Measurements from ENCODE around the gene GAGE2A.
"Not testable (repeated sequence)": the region's sequence is repeated elsewhere in the genome, so short reads cannot be mapped to it uniquely, and the experiment has no call there.

GAGE2A gene, protein sequence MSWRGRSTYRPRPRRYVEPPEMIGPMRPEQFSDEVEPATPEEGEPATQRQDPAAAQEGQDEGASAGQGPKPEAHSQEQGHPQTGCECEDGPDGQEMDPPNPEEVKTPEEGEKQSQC

DNA sequence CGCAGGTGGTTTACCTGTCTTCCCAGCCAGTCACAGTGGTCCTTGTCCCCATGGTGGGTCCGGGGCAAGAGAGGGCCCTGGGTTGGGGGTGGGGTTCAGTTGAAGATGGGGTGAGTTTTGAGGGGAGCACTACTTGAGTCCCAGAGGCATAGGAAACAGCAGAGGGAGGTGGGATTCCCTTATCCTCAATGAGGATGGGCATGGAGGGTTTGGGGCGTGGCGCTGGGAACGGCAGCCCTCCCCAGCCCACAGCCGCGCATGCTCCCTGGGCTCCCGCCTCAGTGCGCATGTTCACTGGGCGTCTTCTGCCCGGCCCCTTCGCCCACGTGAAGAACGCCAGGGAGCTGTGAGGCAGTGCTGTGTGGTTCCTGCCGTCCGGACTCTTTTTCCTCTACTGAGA lies at the start of gene GAGE2A:
Gene GAGE2A (plus strand): TSS at position 301 of the 400 bp plus-strand sequence. CDS start 1,155 bp downstream, outside the sequence.
- DNase-seq (ENCODE audit: extremely low read depth in 1 of 2, low read depth in 1 of 2), result not testable (repeated sequence)

DNA sequence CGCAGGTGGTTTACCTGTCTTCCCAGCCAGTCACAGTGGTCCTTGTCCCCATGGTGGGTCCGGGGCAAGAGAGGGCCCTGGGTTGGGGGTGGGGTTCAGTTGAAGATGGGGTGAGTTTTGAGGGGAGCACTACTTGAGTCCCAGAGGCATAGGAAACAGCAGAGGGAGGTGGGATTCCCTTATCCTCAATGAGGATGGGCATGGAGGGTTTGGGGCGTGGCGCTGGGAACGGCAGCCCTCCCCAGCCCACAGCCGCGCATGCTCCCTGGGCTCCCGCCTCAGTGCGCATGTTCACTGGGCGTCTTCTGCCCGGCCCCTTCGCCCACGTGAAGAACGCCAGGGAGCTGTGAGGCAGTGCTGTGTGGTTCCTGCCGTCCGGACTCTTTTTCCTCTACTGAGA lies 47.9 kb upstream of the GAGE2A start, which contains the start of gene GAGE12D:
Gene GAGE12D (plus strand): TSS at position 301 of the 400 bp plus-strand sequence. CDS start 1,155 bp downstream, outside the sequence.
- DNase-seq (ENCODE audit: extremely low read depth in 1 of 2, low read depth in 1 of 2), result not testable (repeated sequence)

DNA sequence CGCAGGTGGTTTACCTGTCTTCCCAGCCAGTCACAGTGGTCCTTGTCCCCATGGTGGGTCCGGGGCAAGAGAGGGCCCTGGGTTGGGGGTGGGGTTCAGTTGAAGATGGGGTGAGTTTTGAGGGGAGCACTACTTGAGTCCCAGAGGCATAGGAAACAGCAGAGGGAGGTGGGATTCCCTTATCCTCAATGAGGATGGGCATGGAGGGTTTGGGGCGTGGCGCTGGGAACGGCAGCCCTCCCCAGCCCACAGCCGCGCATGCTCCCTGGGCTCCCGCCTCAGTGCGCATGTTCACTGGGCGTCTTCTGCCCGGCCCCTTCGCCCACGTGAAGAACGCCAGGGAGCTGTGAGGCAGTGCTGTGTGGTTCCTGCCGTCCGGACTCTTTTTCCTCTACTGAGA lies 38.3 kb upstream of the GAGE2A start, which contains the start of gene GAGE12E:
Gene GAGE12E (plus strand): TSS at position 301 of the 400 bp plus-strand sequence. CDS start 1,155 bp downstream, outside the sequence.
- not testable (repeated sequence) for DNase-seq (ENCODE audit: extremely low read depth in 1 of 2, low read depth in 1 of 2)

DNA sequence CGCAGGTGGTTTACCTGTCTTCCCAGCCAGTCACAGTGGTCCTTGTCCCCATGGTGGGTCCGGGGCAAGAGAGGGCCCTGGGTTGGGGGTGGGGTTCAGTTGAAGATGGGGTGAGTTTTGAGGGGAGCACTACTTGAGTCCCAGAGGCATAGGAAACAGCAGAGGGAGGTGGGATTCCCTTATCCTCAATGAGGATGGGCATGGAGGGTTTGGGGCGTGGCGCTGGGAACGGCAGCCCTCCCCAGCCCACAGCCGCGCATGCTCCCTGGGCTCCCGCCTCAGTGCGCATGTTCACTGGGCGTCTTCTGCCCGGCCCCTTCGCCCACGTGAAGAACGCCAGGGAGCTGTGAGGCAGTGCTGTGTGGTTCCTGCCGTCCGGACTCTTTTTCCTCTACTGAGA lies 28.8 kb upstream of the GAGE2A start, which contains the start of gene GAGE12F:
Gene GAGE12F (plus strand): TSS at position 301 of the 400 bp plus-strand sequence. CDS start 1,155 bp downstream, outside the sequence.
- not testable (repeated sequence) for DNase-seq (ENCODE audit: extremely low read depth in 1 of 2, low read depth in 1 of 2)

DNA sequence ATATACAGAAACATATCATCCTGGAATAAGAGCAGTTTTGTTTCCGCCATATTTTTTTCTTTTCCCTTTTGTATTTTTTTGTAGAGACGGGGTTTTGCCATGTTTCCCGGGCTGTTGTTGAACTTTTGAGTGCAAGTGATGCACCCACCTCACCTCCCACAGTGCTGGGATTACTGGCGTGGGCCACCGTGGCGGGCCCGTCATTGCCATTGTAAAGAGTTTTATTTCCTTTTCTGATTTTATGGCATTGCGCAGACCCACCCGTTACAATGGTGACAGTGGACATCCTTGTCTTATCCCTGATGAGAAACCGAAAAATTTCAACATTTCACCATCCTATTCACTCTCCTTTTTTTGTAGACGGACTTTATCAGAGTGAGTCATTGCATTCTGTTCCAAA lies 20.6 kb upstream of the GAGE2A start:
- not testable (repeated sequence) for DNase-seq (ENCODE audit: extremely low read depth in 1 of 2, low read depth in 1 of 2)

DNA sequence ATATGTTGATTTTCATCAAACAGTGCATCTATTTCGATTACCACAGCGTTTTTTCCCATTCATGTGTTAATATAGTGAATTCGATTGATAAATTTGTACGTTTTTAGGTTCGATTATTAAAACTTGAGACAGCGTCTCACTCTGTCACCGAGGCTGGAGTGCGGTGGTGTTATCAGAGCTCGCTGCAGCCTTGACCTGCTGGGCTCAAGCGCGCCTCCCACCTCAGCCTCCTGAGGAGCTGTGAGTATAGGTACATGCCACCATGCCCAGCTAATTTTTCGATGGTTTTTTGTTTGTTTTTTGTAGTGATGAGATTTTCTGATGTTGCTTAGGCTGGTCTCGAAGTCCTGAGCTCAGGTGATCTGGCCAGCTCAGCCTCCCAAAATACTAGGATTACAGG lies 20.1 kb upstream of the GAGE2A start:
- DNase-seq (ENCODE audit: extremely low read depth in 1 of 2, low read depth in 1 of 2), result not testable (repeated sequence)

DNA sequence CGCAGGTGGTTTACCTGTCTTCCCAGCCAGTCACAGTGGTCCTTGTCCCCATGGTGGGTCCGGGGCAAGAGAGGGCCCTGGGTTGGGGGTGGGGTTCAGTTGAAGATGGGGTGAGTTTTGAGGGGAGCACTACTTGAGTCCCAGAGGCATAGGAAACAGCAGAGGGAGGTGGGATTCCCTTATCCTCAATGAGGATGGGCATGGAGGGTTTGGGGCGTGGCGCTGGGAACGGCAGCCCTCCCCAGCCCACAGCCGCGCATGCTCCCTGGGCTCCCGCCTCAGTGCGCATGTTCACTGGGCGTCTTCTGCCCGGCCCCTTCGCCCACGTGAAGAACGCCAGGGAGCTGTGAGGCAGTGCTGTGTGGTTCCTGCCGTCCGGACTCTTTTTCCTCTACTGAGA lies 19.2 kb upstream of the GAGE2A start, which contains the start of gene GAGE12G:
Gene GAGE12G (plus strand): TSS at position 301 of the 400 bp plus-strand sequence. CDS start 1,155 bp downstream, outside the sequence.
- not testable (repeated sequence) for DNase-seq (ENCODE audit: extremely low read depth in 1 of 2, low read depth in 1 of 2)

DNA sequence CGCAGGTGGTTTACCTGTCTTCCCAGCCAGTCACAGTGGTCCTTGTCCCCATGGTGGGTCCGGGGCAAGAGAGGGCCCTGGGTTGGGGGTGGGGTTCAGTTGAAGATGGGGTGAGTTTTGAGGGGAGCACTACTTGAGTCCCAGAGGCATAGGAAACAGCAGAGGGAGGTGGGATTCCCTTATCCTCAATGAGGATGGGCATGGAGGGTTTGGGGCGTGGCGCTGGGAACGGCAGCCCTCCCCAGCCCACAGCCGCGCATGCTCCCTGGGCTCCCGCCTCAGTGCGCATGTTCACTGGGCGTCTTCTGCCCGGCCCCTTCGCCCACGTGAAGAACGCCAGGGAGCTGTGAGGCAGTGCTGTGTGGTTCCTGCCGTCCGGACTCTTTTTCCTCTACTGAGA lies 9.6 kb upstream of the GAGE2A start, which contains the start of gene GAGE12H:
Gene GAGE12H (plus strand): TSS at position 301 of the 400 bp plus-strand sequence. CDS start 1,155 bp downstream, outside the sequence.
- not testable (repeated sequence) for DNase-seq (ENCODE audit: extremely low read depth in 1 of 2, low read depth in 1 of 2)

DNA sequence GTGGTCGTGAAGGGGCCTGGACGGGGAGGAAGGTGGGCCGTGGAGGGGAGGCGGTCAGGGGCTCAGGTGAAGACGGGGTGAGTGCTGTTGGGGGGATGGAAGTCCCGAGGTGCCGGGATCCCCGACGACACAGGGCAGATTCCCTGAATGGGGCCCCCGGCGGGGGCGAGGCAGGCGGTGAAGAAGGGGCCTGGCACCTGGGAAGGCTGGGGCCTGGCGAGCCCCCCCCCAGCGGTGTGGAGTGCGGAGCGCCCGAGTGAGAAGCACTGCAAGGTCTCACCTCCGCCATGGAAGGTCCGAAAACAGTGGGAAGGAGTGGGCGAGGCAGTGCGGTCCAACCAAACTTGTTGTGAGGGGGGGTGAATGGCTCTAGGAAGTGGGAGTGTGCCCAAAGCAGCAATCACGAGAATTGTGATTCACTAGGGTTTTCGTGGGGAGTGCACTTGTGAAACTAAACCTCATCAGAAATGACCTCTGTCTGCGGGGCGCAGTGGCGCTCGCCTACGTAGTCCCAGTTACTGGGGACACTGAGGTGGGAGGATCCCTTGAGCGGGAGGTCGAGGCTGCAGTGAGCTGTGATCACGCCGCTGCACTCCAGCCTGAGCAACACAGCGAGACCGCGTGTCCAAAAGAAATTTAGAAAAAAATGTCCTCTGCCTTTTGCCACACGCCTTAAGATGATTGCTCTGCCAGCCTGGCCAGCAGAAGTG lies 628 bp downstream of the GAGE2A start:
- not testable (repeated sequence) for DNase-seq (ENCODE audit: extremely low read depth in 1 of 2, low read depth in 1 of 2)

DNA sequence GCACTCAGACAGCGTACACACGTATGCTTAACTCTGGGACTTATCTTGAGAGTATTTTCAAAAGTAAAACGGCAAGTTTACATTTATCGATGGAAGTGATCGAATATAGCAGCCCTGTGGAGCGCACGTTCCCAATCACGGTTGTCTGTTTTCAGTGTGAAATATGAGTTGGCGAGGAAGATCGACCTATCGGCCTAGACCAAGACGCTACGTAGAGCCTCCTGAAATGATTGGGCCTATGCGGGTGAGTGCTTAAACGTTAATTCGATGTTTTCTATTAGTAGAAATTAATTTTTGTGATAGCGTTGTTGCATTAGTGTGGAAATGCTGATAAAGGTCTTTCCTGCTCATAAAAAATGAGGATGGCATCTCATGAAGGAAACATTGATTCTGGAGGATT lies 1.2 kb downstream of the GAGE2A start:
- DNase-seq (ENCODE audit: extremely low read depth in 1 of 2, low read depth in 1 of 2), result not testable (repeated sequence)

DNA sequence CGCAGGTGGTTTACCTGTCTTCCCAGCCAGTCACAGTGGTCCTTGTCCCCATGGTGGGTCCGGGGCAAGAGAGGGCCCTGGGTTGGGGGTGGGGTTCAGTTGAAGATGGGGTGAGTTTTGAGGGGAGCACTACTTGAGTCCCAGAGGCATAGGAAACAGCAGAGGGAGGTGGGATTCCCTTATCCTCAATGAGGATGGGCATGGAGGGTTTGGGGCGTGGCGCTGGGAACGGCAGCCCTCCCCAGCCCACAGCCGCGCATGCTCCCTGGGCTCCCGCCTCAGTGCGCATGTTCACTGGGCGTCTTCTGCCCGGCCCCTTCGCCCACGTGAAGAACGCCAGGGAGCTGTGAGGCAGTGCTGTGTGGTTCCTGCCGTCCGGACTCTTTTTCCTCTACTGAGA lies 9.4 kb downstream of the GAGE2A start, which contains the start of gene GAGE1:
Gene GAGE1 (plus strand): TSS at position 301 of the 400 bp plus-strand sequence. CDS start 1,155 bp downstream, outside the sequence.
- DNase-seq (ENCODE audit: extremely low read depth in 1 of 2, low read depth in 1 of 2), result not testable (repeated sequence)

DNA sequence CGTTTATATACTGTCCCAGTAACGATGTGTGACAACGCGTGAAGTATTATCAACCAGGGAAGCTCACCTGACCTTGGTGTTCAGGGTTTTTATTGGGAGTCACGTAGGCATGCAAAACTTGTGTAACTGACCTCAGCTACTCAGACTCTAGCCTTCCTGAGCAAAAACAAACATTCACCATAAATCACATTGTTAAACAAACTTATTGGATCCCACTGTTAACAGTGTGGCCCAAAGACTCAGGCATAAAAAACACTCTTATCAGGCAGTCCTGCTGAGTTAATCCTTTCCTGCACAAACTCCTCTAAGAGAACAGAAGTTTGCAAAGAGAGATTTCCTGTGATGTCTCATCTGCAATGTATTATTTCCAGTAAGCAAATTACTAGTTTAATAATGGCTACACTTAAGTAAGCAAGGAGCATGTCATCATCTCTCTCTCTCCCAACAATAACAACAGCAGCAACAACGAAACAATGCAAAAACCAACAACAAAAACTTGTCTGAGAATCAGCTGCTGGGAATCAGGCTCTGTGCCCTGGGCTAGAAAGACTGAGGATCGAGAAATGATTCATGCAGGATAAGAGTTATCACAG lies 21.5 kb downstream of the GAGE2A start:
- DNase-seq (ENCODE audit: extremely low read depth in 1 of 2, low read depth in 1 of 2), result no peak

DNA sequence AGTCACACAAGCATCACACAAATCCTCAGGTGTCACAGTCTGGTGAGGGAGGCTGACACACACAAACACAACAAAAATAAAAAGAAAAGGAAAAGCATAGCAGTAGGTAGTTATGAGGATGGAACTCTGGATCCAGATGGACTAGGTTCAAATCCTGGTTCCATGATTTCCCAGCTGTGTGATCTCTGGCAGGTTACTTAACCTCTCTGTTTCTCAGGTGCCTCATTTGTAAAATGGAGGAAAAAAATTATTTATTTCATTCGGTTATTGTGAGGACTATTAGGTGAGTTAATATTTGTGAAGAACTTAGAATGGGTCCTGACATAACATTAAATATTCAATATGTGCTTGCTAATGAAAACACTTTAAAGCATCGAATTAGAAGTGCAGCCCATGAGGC lies 29.3 kb downstream of the GAGE2A start:
- DNase-seq (ENCODE audit: extremely low read depth in 1 of 2, low read depth in 1 of 2), result no peak

DNA sequence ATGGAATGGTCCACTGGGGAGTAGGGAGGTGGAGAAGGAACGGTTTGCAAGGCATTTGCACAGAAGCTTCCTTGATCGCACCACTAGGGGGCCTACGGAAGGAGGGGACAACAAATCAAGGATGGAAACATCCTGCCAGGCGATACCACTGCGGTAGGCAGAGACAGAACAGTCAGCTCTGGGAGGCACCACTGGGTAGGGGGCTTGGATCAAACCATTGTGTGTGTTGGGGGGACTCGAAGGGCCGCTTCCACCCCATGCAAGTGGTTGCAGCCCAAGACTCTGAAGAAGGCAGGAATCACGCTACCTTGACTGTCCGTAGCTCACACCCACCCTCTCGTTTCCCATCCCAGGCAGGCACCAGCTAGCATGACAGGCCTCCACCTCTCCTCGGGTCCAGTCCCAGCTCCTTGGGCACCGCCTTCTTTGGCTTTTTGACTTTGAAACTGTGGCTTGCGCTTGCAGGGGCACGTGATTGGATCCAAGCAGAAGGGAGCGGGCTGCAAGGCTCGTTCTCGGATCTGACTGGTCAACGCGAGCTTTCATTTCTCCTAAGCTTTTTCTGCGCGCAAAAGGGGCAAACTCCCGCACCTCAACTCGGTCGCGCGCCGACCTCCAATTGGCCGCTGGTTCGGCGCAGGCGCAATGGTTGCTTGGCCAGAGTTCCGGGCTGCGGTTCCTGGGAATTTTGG lies 37.9 kb downstream of the GAGE2A start:
- no peak for DNase-seq (ENCODE audit: extremely low read depth in 1 of 2, low read depth in 1 of 2)

DNA sequence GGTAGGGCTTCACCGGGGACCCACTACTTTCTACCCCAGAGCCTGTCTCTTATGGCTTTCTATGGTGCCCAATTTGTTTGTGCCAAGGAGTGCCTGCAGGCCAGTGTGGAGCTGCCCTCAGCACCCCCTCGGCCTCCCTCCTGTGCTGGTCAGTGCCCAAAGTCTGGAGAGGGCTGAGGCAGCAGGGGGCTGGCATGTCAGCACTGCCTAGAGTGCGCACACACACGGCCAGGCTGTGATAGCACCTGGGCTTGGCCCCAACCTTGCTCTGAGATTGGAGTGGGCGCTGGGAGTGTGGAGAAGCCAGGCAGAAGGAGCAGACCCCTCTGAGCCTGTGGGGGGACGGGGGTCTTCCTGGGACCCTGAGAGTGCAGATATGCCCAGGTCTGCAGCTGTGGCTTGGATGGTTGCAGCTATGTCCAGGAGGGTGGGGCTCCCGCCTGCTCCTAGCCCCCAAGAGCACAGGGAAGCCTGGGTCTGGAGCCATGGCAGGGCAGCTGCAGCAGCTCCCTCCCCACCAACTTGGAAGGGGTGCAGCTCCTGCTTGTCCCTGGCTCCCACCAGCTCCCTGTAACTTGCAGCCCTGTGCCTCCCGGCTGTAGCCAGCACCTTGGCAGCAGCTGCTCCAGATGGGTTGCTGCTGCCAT lies 55.8 kb downstream of the GAGE2A start:
- no peak for DNase-seq (ENCODE audit: extremely low read depth in 1 of 2, low read depth in 1 of 2)

All from activated CD8-positive, alpha-beta memory T cell treated with anti-CD3 and anti-CD28 coated beads for 1 hour (primary cell).